Measurements from ENCODE around the gene CASD1.

Gene CASD1

GRCh38 chr7:94509264-94509886 lies at the start of gene CASD1:
Gene CASD1 (plus strand): TSS chr7:94509809. CDS start chr7:94510085, 276 bp downstream.
- no peak for TF ChIP-seq CTCF (IDR thresholded peaks at IDR 0.05; ENCODE audit: control insufficient read depth, insufficient read depth, low read depth, low read length, missing control alignments)
- no peak for DNase-seq (ENCODE audit: low read depth)
- H3K4me3 ChIP-seq (ENCODE audit: control insufficient read depth, low read depth, low read length): peak within 1 kb of the TSS; percentile 68

DNA sequence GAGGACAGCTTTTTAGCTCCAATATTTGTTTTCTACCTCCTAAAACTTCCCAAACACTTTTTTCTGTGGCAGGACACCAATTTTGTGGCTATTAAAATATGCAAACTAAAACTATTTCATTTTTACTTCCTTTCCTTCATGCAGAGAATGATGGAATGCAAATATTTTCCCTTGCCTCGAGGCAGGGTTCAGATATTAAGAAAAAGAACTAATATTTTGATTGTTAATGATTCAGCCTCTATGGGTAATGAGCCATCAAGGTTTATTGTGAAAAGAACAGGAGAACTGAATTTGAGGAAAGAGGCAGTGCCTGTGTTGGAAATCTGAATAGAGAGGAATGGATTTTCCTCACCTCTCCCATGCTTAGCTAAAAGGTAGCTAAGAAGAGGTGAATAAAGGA lies 43.1 kb upstream of the CASD1 start:
- no peak for DNase-seq (ENCODE audit: low read depth)
- TF ChIP-seq CTCF (IDR thresholded peaks at IDR 0.05; ENCODE audit: control insufficient read depth, insufficient read depth, low read depth, low read length, missing control alignments): no peak
- H3K4me3 ChIP-seq (ENCODE audit: control insufficient read depth, low read depth, low read length): no peak overlapping the region

DNA sequence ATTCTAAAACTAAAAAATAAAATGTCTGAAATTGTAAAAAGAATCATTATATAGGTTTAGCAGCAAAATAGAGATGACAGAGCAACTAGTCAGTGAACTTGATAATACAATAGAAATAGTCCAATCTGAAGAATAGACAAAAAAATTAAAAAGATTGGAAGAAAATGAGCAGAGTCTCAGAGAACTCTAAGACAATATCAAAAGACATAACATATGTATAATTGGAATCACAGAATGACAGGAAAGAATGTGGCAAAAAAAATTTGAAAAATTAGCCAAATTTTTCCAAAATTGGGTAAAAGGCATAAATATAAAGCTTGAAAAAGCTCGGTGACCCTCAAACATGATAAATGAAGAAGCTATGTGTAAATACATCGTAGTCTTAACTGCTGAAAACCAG lies 38.0 kb upstream of the CASD1 start:
- no peak for DNase-seq (ENCODE audit: low read depth)
- H3K4me3 ChIP-seq (ENCODE audit: control insufficient read depth, low read depth, low read length): no peak overlapping the region
- no peak for TF ChIP-seq CTCF (IDR thresholded peaks at IDR 0.05; ENCODE audit: control insufficient read depth, insufficient read depth, low read depth, low read length, missing control alignments)

DNA sequence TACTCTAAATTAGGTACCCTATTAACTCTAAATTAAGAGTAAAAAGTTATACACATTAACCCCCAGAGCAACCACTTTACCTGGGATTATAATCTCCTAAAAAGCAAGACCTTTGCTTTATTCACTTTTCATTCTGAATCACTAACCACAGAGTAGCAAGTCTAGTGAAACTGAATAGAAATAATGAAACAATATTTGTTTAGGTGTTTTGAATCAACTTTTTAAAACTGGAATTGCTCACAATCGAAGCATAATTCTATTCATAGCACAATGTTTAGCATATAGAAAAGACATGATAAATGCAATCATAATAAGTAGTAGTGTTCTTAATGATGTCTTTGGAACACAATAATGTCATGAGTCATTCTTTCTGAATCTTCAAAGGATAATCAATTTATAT lies 37.0 kb upstream of the CASD1 start:
- DNase-seq (ENCODE audit: low read depth): no peak
- no peak overlapping the region for H3K4me3 ChIP-seq (ENCODE audit: control insufficient read depth, low read depth, low read length)
- TF ChIP-seq CTCF (IDR thresholded peaks at IDR 0.05; ENCODE audit: control insufficient read depth, insufficient read depth, low read depth, low read length, missing control alignments): no peak

GRCh38 chr7:94476251-94476840 lies 33.3 kb upstream of the CASD1 start:
- DNase-seq (ENCODE audit: low read depth): no peak
- no peak overlapping the region for H3K4me3 ChIP-seq (ENCODE audit: control insufficient read depth, low read depth, low read length)
- no peak for TF ChIP-seq CTCF (IDR thresholded peaks at IDR 0.05; ENCODE audit: control insufficient read depth, insufficient read depth, low read depth, low read length, missing control alignments)

DNA sequence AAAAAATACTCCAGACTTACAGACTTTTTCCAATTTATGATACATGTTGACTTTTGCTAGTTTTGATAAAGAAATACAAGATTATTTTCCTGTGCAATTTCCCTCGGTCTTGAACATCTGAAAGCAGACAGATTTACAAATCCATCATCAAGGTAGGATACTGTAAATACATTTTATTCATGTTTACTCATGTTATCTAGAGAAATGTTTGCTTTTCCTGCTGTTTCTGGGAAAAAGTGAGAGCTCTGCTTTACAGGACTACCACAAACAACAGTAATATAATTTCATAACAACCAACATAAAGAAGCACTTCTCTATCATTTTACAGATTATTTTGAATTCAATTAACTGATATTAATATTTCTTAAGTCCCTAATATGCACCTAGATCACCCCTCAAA lies 31.7 kb upstream of the CASD1 start:
- no peak for TF ChIP-seq CTCF (IDR thresholded peaks at IDR 0.05; ENCODE audit: control insufficient read depth, insufficient read depth, low read depth, low read length, missing control alignments)
- DNase-seq (ENCODE audit: low read depth): no peak
- H3K4me3 ChIP-seq (ENCODE audit: control insufficient read depth, low read depth, low read length): no peak overlapping the region

All from AG09309 (cell line).